ENCODE results near the gene BCL2L14.

The BCL2L14 gene

GRCh38 chr12:12088147-12088546 is 17.4 kb downstream of the BCL2L14 start:
- TF ChIP-seq CTCF (IDR thresholded peaks at IDR 0.05; ENCODE audit: control insufficient read depth, extremely low read depth, insufficient read depth) = no peak
- H3K4me3 ChIP-seq (ENCODE audit: low read depth, low read length) = no peak overlapping the region
- no peak for DNase-seq (ENCODE audit: low read depth)

- no peak for TF ChIP-seq CTCF (IDR thresholded peaks at IDR 0.05; ENCODE audit: control insufficient read depth, extremely low read depth, insufficient read depth)
- no peak overlapping the region for H3K4me3 ChIP-seq (ENCODE audit: low read depth, low read length)
- DNase-seq (ENCODE audit: low read depth) = no peak
Observed at GRCh38 chr12:12088761-12089160, 18.0 kb downstream of the BCL2L14 start.

GRCh38 chr12:12091071-12091470 is 20.3 kb downstream of the BCL2L14 start:
- TF ChIP-seq CTCF (IDR thresholded peaks at IDR 0.05; ENCODE audit: control insufficient read depth, extremely low read depth, insufficient read depth) = no peak
- no peak for DNase-seq (ENCODE audit: low read depth)

GRCh38 chr12:12091977-12092663 is 21.4 kb downstream of the BCL2L14 start:
- H3K4me3 ChIP-seq (ENCODE audit: low read depth, low read length) = no peak overlapping the region
- DNase-seq (ENCODE audit: low read depth) = no peak
- 0 out of 2 replicates have a peak, but pooled peaks have one; percentile 15 for TF ChIP-seq CTCF (IDR thresholded peaks at IDR 0.05; ENCODE audit: control insufficient read depth, extremely low read depth, insufficient read depth)

More at GRCh38 chr12:12091071-12091470, 20.3 kb downstream of the BCL2L14 start:
- no peak overlapping the region for H3K4me3 ChIP-seq (ENCODE audit: low read depth, low read length)

GRCh38 chr12:12094481-12094880 is 23.7 kb downstream of the BCL2L14 start:
- TF ChIP-seq CTCF (IDR thresholded peaks at IDR 0.05; ENCODE audit: control insufficient read depth, extremely low read depth, insufficient read depth) = no peak
- no peak overlapping the region for H3K4me3 ChIP-seq (ENCODE audit: low read depth, low read length)
- no peak for DNase-seq (ENCODE audit: low read depth)

GRCh38 chr12:12095021-12095420 is 24.3 kb downstream of the BCL2L14 start:
- peak; percentile 84 for DNase-seq (ENCODE audit: low read depth)
- H3K4me3 ChIP-seq (ENCODE audit: low read depth, low read length) = no peak overlapping the region
- no peak for TF ChIP-seq CTCF (IDR thresholded peaks at IDR 0.05; ENCODE audit: control insufficient read depth, extremely low read depth, insufficient read depth)
